ENCODE measurements around the gene TMCO6.
"Not testable (repeated sequence)": the region's sequence is repeated elsewhere in the genome, so short reads cannot be mapped to it uniquely, and the experiment has no call there.

Gene TMCO6

GRCh38 chr5:140639148-140639981 lies at the start of gene TMCO6:
Gene TMCO6, plus strand, starts transcription at chr5:140639451. Its CDS starts 77 bp downstream, at chr5:140639528.
- peak; percentile 87 to 91 for DNase-seq

- DNase-seq, result no peak
Observed at GRCh38 chr5:140590861-140591260, 48.4 kb upstream of the TMCO6 start.

DNA sequence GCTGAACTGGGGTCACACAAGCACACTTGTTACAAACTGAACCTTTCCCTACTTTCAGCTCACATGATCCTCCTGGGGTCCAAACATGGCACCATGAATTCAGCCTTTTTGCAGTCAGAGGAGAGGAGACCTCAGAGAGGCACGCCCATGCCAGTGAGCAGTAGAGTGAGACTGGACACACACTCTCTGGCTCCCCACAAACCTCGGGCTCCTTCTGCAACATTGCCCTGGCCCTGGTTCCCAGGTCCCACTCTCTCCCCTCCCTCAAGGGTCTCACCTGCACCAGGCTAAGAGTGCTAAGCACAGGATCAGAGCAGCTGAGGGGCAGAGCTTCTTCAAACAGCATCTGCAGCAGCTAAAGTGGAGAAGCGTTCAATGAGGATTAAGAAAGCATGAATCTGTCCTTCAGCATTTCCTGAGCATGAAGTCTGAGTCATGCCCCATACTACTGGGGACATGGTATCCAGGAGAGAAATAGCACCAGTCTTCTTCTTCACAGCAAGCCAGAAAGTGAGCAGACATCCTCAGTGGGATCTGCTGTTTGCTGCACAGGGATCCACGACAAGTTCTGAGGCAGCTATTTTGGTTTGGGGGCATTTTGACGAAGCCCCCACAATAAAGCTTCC lies 47.4 kb upstream of the TMCO6 start:
- DNase-seq, result no peak

GRCh38 chr5:140593070-140593469 lies 46.2 kb upstream of the TMCO6 start:
- not testable (repeated sequence) for DNase-seq

GRCh38 chr5:140594169-140594568 lies 45.1 kb upstream of the TMCO6 start:
- DNase-seq, result peak in 1 of 2 experiments; percentile 14

DNA sequence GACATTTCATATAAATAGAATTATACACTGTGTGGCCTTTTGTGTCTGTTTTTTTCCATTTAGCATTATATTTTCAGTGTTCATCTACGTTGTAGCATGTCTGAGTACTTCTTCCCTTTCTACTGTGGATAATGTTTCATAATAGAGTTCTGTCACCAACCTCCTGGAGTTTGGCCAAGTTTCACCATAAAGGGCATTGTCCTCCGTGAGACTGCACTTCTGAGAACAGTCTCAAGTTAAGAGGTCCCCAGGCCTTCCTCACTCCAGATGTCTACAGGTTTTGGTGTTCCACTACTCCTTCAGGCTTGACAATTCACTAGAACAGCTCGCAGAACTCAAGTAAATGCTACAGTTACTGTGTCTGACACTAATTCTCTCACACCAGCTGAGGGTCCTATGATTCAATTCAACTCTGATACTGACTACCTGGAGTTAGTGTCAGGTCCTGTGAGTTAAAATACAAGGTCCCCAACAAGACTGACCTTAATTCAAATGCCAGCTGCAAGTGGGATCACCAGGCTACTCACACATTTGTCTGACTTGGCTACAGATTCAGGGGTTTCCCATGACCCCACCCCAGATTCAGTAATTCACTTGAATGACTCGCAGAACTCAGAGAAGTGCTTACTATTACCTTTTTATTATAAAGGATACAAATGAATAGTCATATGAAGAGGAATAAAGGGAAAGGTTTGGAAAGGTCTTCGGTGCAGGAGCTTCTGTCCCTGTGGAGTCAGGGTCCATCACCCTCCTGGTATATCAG lies 43.5 kb upstream of the TMCO6 start:
- peak in 1 of 2 experiments; percentile 17 for DNase-seq

DNA sequence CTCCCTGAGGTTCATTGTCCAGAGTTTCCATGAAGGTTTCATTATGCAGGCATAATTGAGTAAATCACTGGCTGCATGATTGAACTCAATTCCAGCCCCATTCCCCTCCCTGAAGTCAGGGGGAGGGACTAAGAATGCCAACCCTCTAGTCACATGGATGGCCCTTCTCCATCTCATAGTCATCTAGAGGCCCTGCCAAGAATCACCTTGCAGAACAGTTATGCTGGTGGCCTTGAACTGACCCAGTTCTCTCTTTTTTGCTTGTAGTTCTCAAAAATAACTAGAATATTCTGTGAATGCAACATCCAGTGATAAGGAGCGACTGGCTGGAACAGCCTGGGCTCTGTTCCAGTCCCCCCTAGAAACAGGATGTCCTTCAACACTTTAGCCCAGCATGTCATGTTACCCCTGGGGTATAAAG lies 42.9 kb upstream of the TMCO6 start:
- no peak for DNase-seq

GRCh38 chr5:140598836-140599235 lies 40.4 kb upstream of the TMCO6 start:
- DNase-seq, result no peak

DNA sequence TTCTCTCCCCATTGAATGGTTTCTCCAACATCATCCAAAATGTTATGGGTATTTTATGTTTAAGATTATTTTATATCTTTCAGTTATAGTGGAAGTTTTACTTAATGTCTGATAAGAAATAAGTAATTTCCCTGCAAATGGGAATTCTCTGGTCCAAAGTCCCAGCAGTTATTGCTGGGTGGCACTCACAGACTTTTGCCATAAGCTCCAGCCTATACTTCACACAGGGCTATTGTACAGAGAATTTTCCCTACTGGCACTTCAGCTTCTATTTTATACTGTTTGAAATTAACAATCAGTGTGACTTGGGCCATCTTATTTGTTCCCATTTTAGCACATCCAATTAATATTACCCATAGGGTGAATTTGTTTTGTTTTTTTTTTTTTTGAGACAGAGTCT lies 39.2 kb upstream of the TMCO6 start:
- no peak for DNase-seq

DNA sequence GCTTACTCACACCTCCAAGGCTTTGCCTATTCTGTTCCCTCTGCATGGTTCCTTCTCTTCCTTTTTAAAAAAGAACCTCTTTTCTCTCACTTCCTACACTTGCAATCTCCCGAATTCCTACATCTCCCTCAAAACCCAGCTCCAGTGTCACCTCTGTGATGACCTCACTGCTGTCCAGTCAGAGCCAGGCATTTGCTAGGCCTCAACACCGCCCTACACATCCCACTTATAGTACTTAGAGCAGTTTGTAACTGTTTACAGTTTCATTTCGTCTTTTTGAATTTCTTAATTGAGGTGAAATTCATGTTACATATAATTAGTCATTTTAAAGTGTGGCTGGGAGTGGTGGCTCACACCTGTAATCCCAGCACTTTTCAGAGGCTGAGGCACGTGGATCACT lies 37.1 kb upstream of the TMCO6 start:
- no peak for DNase-seq

GRCh38 chr5:140603446-140603698 lies 35.9 kb upstream of the TMCO6 start:
- DNase-seq, result not testable (repeated sequence)

DNA sequence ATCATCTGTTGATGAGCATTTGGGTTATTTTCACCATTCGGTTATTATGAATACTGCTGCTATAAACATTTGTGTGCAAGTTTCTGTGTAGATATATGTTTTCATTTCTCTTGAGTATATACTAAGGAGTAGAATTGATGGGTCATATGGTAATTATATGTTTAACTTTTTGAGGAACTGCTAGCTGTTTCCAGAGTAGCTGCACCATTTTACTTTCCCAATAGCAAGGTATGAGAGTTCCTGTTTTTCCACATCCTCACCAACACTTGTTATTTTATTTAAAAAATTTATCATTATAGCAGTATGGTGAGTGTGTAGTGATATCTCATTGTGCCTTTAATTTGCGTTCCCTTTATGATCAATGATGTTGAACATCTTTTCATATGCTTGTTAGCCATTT lies 35.5 kb upstream of the TMCO6 start:
- no peak for DNase-seq

DNA sequence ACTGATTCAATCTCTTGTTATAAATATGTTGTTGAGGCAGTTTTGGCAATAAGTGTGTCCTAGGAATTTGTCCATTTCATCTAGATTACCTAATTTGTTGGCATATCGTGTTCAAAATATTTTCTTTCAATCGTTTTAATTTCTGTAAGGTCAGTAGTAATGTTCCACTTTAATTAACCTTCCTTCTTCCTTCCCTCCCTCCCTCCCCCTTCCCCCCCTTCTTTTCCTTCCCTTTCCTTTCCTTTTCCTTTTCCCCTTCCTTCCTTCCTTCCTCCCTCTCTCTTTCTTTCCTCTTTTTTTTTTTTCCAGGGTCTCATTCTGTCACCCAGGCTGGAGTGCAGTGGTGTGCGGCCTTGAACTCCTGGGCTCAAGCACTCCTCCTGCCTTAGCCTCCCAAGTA lies 33.4 kb upstream of the TMCO6 start:
- DNase-seq, result no peak

DNA sequence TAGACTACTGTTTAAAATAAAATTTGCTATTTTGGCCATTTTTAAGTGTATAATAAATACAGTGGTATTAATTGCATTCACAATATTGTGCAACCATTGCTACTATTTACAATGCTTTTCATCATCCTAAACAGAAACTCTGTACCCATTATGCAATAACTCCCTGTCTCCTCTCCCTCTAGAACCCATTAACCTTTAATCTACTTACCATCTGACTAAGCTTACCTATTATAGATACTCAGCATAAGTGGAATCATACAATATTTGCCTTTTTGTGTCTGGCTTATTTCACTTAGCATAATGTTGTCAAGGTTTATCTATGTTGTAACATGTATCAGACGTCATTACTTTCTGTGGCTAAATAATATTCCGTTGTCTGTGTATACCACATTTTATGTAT lies 32.2 kb upstream of the TMCO6 start:
- no peak for DNase-seq

DNA sequence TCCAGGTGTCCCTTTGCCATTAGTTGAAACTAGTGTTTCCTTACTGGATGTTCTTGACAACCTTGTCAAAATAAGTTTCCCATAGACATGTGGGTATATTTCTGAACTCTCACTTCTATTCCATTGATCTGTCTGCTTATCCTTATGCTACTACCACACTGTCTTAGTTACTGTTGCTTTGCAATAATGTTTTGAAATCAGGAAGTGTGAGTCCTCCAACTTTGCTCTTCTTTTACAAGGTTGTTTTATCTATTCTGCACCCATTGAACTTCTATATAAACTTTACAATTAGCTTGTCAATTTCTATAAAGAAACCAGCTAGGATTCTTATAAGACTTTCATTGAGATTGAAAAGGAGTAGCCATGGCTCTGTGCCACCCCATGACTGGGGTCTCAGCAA lies 30.5 kb upstream of the TMCO6 start:
- DNase-seq, result no peak

DNA sequence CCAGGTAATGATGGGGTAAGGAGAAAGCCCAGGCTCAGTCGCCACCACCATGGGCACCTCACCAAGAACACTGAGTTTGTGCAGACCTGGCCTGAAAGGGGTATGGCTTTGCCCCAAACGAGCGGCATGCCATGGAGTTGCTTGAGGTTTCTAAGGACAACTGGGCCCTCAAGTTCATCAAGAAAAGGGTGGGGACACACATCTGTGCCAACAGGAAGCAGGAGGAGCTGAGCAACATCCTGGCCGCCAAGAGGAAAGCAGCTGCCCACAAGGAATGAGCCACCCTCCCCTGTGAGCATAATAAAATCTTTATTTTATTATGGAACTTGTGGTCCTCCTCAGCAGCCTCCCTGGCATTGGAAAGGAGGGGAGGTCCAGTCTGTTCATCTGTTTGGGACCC lies 30.1 kb upstream of the TMCO6 start:
- no peak for DNase-seq

DNA sequence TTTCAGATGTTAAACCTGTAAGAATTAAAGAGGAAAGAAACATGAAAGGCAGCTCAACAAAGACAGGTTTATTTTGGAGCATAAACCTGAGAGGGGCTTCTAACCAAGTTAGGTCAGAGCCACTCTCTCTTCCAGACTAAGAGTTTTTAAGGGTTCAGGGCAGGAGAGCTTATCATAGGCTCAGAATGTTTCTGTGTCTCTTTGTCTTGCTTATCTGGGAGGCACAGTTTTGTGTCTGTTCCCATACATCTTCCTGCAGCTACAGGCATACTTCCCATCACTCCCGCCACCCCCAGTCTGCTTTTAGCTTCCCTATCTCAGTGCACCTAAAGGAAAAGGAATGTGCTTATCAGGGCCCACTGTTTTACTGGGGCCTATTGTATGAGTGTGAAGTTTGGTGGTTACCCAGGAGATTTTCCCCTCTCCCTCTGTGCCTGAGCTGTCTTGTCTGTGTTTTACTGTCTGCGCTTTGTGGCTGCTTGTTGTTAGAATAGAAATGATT lies 28.2 kb upstream of the TMCO6 start:
- no peak for DNase-seq

- no peak for DNase-seq
Observed at GRCh38 chr5:140622301-140622700, 16.9 kb upstream of the TMCO6 start.

DNA sequence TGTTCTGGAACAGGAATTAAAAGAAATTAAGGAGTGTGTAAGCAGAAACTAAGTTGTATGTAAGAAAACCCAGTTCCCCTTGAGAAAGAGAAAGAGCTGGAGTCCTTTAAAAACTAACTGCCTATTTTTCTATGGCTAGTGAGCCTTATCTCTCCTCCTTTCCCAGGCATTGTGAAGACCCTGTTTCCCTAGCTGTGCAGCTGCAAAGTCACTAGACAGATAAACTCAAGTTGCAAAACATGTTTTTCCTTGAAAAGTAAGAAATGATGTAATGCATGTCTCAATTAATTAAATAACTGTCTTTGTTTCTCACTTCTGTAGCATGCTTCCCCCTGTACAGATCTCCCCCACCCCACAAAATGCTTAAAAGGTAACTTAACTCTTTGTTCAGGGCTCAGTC lies 16.2 kb upstream of the TMCO6 start:
- not testable (repeated sequence) for DNase-seq

GRCh38 chr5:140624886-140625285 lies 14.4 kb upstream of the TMCO6 start:
- not testable (repeated sequence) for DNase-seq

DNA sequence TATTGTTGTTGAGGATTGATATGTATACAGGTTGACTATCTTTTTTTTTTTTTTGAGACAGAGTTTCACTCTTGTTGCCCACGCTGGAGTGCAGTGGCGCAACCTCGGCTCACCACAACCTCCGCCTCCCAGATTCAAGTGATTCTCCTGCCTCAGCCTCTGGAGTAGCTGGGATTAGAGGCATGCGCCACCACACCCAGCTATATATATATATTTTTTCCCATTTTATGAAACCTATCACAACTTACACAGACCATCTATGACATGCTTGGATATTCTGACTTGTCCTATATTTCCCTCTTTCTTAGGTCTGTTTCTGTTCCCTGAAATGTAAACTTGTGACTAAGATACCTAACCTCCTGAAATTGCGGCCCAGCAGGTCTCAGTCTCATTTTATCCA lies 11.3 kb upstream of the TMCO6 start:
- no peak for DNase-seq

GRCh38 chr5:140628711-140629110 lies 10.5 kb upstream of the TMCO6 start:
- DNase-seq, result no peak

DNA sequence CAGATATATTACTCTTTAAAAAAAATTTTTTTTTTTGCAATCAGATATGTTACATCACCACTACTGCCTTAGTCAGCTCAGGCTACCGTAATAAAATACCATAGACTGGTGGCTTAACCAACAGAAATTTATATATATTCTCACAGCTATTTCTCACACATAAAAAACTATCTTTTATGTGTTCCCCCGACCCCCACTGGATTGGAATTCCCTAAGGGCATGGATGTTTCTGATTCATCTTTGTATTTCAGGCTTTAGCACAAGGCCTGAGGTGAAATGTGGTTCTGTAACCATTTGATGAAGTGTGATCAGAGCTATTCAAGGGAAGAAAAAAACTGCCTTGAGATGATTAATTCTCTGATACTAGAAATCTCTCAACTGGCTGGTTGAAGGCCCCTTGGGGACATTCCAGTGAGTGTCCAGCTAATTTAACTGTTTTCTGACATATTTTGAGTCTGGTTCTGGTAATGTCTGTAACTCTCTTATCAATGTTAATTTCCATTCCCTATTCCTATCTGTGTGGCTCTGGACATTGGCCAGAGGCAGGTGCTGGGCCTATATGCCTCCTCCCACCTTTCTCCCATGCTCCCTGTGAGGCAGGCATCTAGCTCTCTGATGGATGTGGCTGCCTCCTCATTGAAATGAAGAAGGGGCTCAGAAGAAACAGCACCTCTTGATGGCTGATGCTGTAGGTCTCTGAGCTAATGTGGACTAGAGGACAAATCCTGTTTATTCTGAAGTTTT lies 8.8 kb upstream of the TMCO6 start:
- no peak for DNase-seq
